ENCODE measurements around the gene PFKL.
"Not testable (repeated sequence)": the region's sequence is repeated elsewhere in the genome, so short reads cannot be mapped to it uniquely, and the experiment has no call there.

The PFKL gene

DNA sequence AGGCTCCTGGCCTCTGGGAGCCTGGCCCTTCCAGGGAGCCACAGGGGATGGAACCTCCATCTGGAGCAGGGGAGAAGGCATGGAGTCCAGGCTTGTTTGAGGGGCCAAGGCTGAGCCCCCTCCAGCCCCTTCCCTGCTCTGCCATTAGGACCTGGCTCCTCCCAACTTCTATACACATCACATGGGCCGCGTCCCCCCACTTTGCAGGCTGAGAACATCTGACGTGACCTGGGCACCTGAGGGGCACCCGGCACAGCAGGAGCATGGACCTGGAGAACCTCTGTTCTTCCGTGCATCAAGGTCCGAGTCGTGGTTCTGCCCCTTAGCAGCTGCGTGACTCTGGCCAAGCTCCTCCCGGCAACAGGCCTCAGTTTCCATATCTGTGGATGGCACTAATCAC lies 18.1 kb upstream of the PFKL start:
- no peak overlapping the region for H3K27ac ChIP-seq
- TF ChIP-seq, protein P1, sequence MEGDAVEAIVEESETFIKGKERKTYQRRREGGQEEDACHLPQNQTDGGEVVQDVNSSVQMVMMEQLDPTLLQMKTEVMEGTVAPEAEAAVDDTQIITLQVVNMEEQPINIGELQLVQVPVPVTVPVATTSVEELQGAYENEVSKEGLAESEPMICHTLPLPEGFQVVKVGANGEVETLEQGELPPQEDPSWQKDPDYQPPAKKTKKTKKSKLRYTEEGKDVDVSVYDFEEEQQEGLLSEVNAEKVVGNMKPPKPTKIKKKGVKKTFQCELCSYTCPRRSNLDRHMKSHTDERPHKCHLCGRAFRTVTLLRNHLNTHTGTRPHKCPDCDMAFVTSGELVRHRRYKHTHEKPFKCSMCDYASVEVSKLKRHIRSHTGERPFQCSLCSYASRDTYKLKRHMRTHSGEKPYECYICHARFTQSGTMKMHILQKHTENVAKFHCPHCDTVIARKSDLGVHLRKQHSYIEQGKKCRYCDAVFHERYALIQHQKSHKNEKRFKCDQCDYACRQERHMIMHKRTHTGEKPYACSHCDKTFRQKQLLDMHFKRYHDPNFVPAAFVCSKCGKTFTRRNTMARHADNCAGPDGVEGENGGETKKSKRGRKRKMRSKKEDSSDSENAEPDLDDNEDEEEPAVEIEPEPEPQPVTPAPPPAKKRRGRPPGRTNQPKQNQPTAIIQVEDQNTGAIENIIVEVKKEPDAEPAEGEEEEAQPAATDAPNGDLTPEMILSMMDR (conservative IDR thresholded peaks at IDR 0.05) = no peak

DNA sequence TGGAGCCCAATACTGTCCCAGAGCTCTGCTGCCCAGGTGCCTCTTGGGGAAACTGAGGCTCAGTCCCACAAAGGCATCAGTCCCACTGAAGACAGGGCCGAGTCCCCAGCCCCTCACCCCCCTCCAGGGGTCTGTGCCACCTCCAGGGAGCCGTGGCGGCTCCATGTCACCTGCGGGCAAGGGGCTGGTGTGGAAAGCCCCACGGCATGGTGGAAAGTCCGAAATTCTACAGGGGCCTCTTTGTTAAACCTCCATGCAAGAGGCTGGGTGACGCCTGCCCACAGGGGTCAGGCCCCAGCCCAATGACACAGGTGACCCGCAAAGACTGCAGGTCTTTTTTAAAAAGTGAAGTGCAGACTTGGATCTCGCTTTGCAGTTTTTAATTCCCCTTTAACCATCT lies 17.5 kb upstream of the PFKL start:
- H3K27ac ChIP-seq = no peak overlapping the region
- TF ChIP-seq, protein P1 (conservative IDR thresholded peaks at IDR 0.05) = no peak

DNA sequence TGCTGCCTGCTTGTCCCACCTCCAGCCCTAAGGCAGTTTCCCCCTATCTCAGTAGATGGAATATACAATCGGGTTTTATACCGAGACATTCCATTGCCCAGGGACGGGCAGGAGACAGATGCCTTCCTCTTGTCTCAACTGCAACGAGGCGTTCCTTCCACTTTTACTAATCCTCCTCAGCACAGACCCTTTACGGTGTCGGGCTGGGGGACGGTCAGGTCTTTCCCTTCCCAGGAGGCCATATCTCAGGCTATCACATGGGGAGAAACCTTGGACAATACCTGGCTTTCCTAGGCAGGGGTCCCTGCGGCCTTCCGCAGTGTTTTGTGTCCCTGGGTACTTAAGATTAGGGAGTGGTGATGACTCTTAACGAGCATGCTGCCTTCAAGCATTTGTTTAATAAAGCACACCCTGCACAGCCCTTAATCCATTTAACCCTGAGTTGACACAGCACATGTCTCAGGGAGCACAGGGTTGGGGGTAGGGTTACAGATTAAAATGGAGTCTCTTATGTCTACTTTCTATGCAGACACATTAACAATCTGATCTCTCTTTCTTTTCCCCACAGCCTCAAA lies 16.6 kb upstream of the PFKL start:
- not testable (repeated sequence) for H3K27ac ChIP-seq

DNA sequence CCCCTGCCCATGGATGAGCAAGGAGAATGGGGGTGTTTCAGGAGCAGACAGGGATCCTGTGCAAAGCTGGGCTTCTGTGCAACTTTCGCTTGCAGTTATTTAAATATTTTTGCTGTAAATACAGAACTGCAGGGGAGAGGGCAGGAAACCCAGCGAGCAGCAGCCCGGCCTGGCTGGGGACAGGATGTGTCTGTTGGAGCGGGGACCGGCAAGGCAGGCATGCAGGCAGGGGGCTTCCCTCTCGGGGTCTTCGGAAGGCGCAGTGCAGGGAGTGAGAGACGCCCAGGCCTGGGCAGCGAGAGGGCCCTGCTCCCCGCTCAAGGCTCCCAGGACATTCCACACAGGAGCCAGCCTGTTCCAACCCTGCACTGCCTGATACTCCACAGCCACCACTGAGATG lies 15.9 kb upstream of the PFKL start:
- H3K27ac ChIP-seq = no peak overlapping the region
- TF ChIP-seq, protein P1 (conservative IDR thresholded peaks at IDR 0.05) = no peak

DNA sequence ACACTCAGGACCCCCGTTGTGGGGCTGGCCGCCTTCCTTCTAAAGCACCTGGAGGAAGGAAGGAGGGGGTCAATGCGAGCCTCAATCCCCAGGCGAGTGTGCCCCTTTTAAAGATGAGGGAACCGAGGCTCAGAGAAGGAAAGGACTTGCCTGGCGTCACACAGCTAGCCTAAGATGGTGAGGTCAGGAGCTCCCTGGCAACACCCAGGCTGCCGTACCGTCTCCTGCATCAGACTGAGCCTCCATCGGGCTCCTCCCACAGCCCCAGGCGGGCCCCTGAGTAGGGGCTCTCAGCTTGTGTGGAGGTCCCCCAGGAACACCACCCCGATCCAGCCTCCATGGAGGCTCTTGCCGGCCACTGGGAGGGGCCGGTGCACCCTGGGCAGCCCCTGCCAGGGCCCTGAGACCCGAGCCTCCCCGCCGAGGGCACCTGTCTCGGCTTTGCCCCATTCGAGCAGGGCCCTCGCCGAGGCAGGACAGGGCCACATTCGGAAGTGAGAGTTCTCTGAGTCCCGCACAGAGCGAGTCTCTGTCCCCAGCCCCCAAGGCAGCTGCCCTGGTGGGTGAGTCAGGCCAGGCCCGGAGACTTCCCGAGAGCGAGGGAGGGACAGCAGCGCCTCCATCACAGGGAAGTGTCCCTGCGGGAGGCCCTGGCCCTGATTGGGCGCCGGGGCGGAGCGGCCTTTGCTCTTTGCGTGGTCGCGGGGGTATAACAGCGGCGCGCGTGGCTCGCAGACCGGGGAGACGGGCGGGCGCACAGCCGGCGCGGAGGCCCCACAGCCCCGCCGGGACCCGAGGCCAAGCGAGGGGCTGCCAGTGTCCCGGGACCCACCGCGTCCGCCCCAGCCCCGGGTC lies 14.5 kb upstream of the PFKL start, which contains the start of gene AIRE:
AIRE (plus strand) TSS at position 739 of the 855 bp plus-strand sequence. CDS start 131 bp downstream, outside the sequence.
- TF ChIP-seq, protein P1 (conservative IDR thresholded peaks at IDR 0.05) = no peak
- H3K27ac ChIP-seq = no peak within 1 kb of the TSS

DNA sequence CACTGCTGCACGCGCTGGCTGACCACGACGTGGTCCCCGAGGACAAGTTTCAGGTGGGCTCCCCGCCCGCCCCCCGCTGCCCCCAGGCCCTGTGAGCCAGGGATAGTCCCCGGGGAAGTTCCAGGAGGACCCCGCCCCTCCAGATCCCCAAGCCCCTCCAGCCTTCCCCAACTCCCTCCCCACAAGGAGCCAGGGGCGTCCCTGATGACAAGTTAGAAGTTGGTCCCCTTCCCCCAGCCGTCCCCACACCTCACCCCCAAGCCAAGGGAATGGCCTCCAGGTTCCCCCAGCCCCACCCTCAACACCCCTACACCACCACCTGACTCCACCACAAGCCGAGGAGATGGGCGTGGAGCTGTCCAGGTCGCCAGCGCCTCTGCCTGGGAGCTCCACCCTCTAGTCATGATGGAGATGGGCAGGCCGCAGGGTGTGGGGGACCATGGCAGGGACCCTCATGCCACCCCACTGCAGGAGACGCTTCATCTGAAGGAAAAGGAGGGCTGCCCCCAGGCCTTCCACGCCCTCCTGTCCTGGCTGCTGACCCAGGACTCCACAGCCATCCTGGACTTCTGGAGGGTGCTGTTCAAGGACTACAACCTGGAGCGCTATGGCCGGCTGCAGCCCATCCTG lies 13.7 kb upstream of the PFKL start:
- no peak overlapping the region for H3K27ac ChIP-seq
- TF ChIP-seq, protein P1 (conservative IDR thresholded peaks at IDR 0.05) = no peak

DNA sequence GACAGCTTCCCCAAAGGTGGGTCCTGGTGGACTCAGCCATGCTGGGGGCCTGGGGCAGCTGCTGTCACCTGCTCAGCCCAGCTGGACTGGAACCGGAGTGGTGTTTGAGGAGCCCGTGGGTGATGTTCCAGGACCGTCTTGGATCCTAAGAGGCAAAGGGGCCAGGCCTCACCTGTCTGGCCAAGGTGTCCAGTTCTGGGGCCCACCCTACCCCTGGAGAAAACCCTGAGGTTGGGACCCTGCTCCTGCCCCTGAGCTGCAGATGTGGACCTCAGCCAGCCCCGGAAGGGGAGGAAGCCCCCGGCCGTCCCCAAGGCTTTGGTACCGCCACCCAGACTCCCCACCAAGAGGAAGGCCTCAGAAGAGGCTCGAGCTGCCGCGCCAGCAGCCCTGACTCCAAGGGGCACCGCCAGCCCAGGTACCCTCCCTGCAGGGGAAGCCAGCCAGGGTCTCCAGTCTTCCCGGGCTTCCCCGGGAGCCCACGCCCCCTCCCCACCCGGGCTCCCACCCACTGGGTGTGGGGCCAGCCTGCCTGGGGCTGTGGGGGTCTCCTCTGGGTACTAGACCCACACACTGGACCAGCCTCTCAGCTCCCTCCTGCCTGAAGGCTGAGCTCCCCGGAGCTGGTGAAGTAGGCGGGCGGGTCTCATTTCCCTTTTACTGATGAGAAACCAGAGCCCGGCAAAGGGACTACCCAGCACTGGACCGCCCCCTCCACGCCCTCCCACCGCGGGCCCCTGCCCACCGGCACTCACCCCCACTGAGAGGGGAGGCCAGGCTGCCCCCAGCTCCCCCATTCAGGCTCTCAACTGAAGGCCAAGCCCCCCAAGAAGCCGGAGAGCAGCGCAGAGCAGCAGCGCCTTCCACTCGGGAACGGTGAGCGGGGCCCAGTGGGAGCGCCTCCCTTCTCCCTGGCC lies 12.9 kb upstream of the PFKL start:
- no peak overlapping the region for H3K27ac ChIP-seq
- TF ChIP-seq, protein P1 (conservative IDR thresholded peaks at IDR 0.05) = no peak

Measured in VCaP (cell line).